CD14-positive monocyte (primary cell): ENCODE measurements around the gene CENPC. TPM values are rescaled to one million over a fixed set of nuclear protein-coding genes. Genes with fewer than 3 reads are reported as not detected.

Experiments used
- DNase-seq, 3 donors: peaks; one replicate each; pipeline ENCODE4 v3.0.0-alpha.2; 2011 to 2022
- H2AFZ ChIP-seq: 2 replicates; pipeline ENCODE4 v1.6.0; 2012; ENCODE audit warnings: mild to moderate bottlenecking, low read depth, low read length, inconsistent platforms; ENCODE audit not compliant: insufficient read depth, poor library complexity, severe bottlenecking
- H3K27ac ChIP-seq, 2 donors: 1 replicate in 1 of 2; 2 replicates in 1 of 2; pipeline ENCODE4 v1.5.1; 2012 to 2013; ENCODE audit warnings: low read length in 2 of 2, control low read depth in 1 of 2, inconsistent platforms in 1 of 2, low read depth in 1 of 2, mild to moderate bottlenecking in 1 of 2
- H3K27me3 ChIP-seq, 2 donors: one replicate each; pipeline versions ENCODE4 v1.6.0 to v1.6.1; 2011 to 2013; ENCODE audit warnings: low read length in 2 of 2; ENCODE audit not compliant: control insufficient read depth in 2 of 2, insufficient read depth in 2 of 2
- H3K36me3 ChIP-seq, 2 donors: replicated peaks in 1 of 2; 1 replicate in 1 of 2; 2 replicates in 1 of 2; pipeline versions ENCODE4 v1.5.1 to v1.6.1; 2012 to 2013; ENCODE audit warnings: low read length in 2 of 2, control low read depth in 1 of 2, inconsistent platforms in 1 of 2, mild to moderate bottlenecking in 1 of 2; ENCODE audit not compliant: insufficient read depth in 2 of 2, control insufficient read depth in 1 of 2
- H3K4me1 ChIP-seq, 2 donors: 1 replicate in 1 of 2; 2 replicates in 1 of 2; pipeline versions ENCODE4 v1.5.1 to v1.6.1; 2012 to 2013; ENCODE audit warnings: low read length in 2 of 2, control low read depth in 1 of 2, inconsistent platforms in 1 of 2, mild to moderate bottlenecking in 1 of 2, moderate library complexity in 1 of 2; ENCODE audit not compliant: insufficient read depth in 2 of 2, control insufficient read depth in 1 of 2
- H3K4me2 ChIP-seq: replicated peaks from 2 replicates; pipeline ENCODE3; 2012; ENCODE audit warnings: low read length, moderate library complexity, mild to moderate bottlenecking; ENCODE audit not compliant: poor library complexity, severe bottlenecking; ENCODE audit errors: extremely low read depth
- H3K4me3 ChIP-seq, 3 experiments: fragments of 200-600 bp in 1 of 3; sonication (generic) in 1 of 3; replicated peaks in 1 of 3; 1 replicate in 2 of 3; 2 replicates in 1 of 3; pipeline ENCODE4 v1.5.1; 2011 to 2013; ENCODE audit warnings: low read length in 3 of 3, mild to moderate bottlenecking in 3 of 3, control low read depth in 2 of 3, low read depth in 2 of 3, inconsistent platforms in 1 of 3, moderate library complexity in 1 of 3
- H3K79me2 ChIP-seq: 2 replicates; pipeline ENCODE4 v1.6.0; 2012; ENCODE audit warnings: mild to moderate bottlenecking, control low read depth, inconsistent platforms, low read length, moderate library complexity; ENCODE audit not compliant: insufficient read depth
- H3K9ac ChIP-seq: 2 replicates; pipeline ENCODE4 v1.6.0; 2017; ENCODE audit warnings: low read length, mild to moderate bottlenecking; ENCODE audit not compliant: insufficient read depth, poor library complexity, severe bottlenecking
- H3K9me3 ChIP-seq, 2 donors: replicated peaks in 1 of 2; 1 replicate in 1 of 2; 2 replicates in 1 of 2; pipeline versions ENCODE4 v1.5.1 to v1.6.1; 2012 to 2013; ENCODE audit warnings: low read length in 2 of 2, control low read depth in 1 of 2; ENCODE audit not compliant: control insufficient read depth in 1 of 2, insufficient read depth in 1 of 2
- H4K20me1 ChIP-seq: 2 replicates; pipeline ENCODE4 v1.6.0; 2012; ENCODE audit warnings: mild to moderate bottlenecking, low read length, control low read depth, moderate library complexity; ENCODE audit not compliant: insufficient read depth
- H3K27ac Mint-ChIP-seq, 7 donors: one replicate each; pipeline ENCODE4 v1.8.0; 2020; ENCODE audit warnings: mild to moderate bottlenecking in 7 of 7, mixed read lengths in 7 of 7, moderate library complexity in 6 of 7, inconsistent platforms in 2 of 7
- H3K27me3 Mint-ChIP-seq, 3 donors: one replicate each; pipeline ENCODE4 v1.8.0; 2021 to 2022; ENCODE audit warnings: low read depth in 3 of 3, mild to moderate bottlenecking in 3 of 3, mixed read lengths in 3 of 3, moderate library complexity in 3 of 3, inconsistent platforms in 1 of 3
- H3K36me3 Mint-ChIP-seq, 2 donors: one replicate each; pipeline ENCODE4 v1.8.0; 2020; ENCODE audit warnings: mixed read lengths in 2 of 2, inconsistent platforms in 1 of 2, mild to moderate bottlenecking in 1 of 2
- H3K4me1 Mint-ChIP-seq: one replicate; pipeline ENCODE4 v1.8.0; 2020; ENCODE audit warnings: mild to moderate bottlenecking, mixed read lengths
- H3K4me3 Mint-ChIP-seq, 2 donors: one replicate each; pipeline ENCODE4 v1.8.0; 2020; ENCODE audit warnings: mild to moderate bottlenecking in 2 of 2, mixed read lengths in 2 of 2, moderate library complexity in 1 of 2
- H3K9me3 Mint-ChIP-seq, 7 donors: one replicate each; pipeline ENCODE4 v1.8.0; 2020 to 2022; ENCODE audit warnings: mixed read lengths in 7 of 7, mild to moderate bottlenecking in 6 of 7, moderate library complexity in 6 of 7, inconsistent platforms in 2 of 7
- WGBS: methylation state at CpG from one replicate; pipeline ENCODE4 v1.1.5; 2013; ENCODE audit warnings: missing lambda C conversion rate; ENCODE audit not compliant: insufficient coverage; 5-methylcytosine and 5-hydroxymethylcytosine counted together
- intact Hi-C, 2 donors: fragments of 100-400 bp; cut with micrococcal nuclease; formaldehyde crosslinking; loops; one replicate each; pipeline versions ENCODE4 v1.15.0 to v1.15.1; 2023
- polyA plus RNA-seq, 3 donors: library from polyadenylated mRNA; depleted of rRNA in 1 of 3; unstranded in 2 of 3; stranded (reverse) in 1 of 3; fragments of 300-500 nt in 2 of 3; fragments of >200 nt in 1 of 3; fragmentation: Illumina TruSeq in 2 of 3; gene quantifications; 1 replicate in 2 of 3; 2 replicates in 1 of 3; pipeline ENCODE4 v1.2.3, GENCODE V29; 2012 to 2021
- TF ChIP-seq, protein P1 (sequence below): fragments of 200-600 bp; IDR thresholded peaks from one replicate; pipeline ENCODE4 v1.8.0; 2022; ENCODE audit warnings: antibody characterized with exemption, mild to moderate bottlenecking

Gene CENPC
- polyA plus RNA-seq, 3 donors, result 6.3 to 7.2 (median 6.7) TPM

DNA sequence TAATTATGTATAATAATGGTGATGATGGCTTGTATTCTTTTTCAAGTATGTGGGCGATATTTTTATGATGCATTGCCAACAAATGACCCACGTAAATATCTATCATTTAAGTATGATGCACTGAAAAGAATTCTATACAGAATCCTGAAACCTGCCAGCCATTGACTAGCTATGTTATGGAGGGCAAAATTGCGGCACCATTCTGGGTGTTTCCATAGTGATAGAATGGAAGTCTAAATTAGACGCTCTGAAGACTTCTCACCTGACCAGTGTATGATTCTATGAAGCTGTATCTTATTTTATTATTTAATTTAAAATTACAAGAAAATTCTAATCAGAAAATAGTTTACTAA lies 677 bp upstream of the CENPC start:
- intact Hi-C loops, result loop anchor here in 1 of 2 donors (10.0 kb wide), 1 partner anchor 149 kb away; no protein-coding TSS in a partner anchor
- H3K36me3 Mint-ChIP-seq, result peaks cover 18% of the 10 kb centered on the region in 2 donors
- Histone ChIP-seq H3K27me3 (no peaks in the 10 kb centered on the region), H4K20me1 (no peaks in the 10 kb centered on the region), H3K9ac (peak overlapping the region; percentile 98), H3K27ac (no peak overlapping the region), H2AFZ (peak overlapping the region; percentile 63), H3K4me3 (peak overlapping the region; percentile 78 to 97 (median 93)), H3K4me1 (peaks cover 11 to 13% of the 10 kb centered on the region in 2 donors), H3K36me3 (peaks cover 9 to 23% of the 10 kb centered on the region in 2 donors), H3K79me2 (peaks cover 43% of the 10 kb centered on the region), H3K9me3 (no peaks in the 10 kb centered on the region), H3K4me2 (peak overlapping the region; percentile 81)
- TF ChIP-seq, protein P1, sequence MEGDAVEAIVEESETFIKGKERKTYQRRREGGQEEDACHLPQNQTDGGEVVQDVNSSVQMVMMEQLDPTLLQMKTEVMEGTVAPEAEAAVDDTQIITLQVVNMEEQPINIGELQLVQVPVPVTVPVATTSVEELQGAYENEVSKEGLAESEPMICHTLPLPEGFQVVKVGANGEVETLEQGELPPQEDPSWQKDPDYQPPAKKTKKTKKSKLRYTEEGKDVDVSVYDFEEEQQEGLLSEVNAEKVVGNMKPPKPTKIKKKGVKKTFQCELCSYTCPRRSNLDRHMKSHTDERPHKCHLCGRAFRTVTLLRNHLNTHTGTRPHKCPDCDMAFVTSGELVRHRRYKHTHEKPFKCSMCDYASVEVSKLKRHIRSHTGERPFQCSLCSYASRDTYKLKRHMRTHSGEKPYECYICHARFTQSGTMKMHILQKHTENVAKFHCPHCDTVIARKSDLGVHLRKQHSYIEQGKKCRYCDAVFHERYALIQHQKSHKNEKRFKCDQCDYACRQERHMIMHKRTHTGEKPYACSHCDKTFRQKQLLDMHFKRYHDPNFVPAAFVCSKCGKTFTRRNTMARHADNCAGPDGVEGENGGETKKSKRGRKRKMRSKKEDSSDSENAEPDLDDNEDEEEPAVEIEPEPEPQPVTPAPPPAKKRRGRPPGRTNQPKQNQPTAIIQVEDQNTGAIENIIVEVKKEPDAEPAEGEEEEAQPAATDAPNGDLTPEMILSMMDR, result no peak
- H3K4me1 Mint-ChIP-seq, result peaks cover 22% of the 10 kb centered on the region
- DNase-seq, result no peak
- no peaks in the 10 kb centered on the region for H3K27me3 Mint-ChIP-seq
- H3K4me3 Mint-ChIP-seq, result peak overlapping the region; percentile 96 to 98
- H3K9me3 Mint-ChIP-seq, result peaks cover 0 to 2% (median 0%) of the 10 kb centered on the region in 7 donors
- H3K27ac Mint-ChIP-seq, result no peak overlapping the region
- WGBS, result no CpG with 5 or more reads among the region's 4 CpGs

DNA sequence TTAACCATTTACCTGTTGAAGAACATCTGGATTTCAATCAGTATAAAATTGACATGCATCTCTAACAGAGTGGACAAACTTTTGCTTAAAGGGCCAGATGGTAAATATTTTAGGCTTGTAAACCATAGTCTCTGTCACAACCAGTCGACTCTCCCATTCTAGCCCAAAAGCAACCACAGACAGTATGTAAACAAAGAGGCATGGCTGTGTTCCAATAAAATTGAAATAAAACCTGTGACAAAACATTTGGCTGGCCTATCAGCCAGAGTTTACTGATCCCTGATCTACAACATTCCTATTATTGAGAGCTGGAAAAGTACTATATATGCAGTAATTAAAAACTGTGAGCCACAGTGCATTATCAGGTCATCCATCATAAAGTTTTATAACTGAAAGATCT lies 3.2 kb downstream of the CENPC start:
- Histone ChIP-seq H3K9me3 (no peaks in the 10 kb centered on the region), H3K27ac (peak overlapping the region in 1 of 2 donors; percentile 7), H3K4me3 (no peak overlapping the region), H3K9ac (no peak overlapping the region), H4K20me1 (no peaks in the 10 kb centered on the region), H3K4me1 (peaks cover 11 to 13% of the 10 kb centered on the region in 2 donors), H2AFZ (no peak overlapping the region), H3K4me2 (no peak overlapping the region), H3K79me2 (peaks cover 66% of the 10 kb centered on the region), H3K27me3 (no peaks in the 10 kb centered on the region), H3K36me3 (peaks cover 43 to 62% of the 10 kb centered on the region in 2 donors)
- TF ChIP-seq, protein P1, result no peak
- peak overlapping the region in 1 of 7 donors; percentile 75 for H3K27ac Mint-ChIP-seq
- DNase-seq, result no peak
- no CpG with 5 or more reads among the region's 1 CpG for WGBS
- peaks cover 0 to 2% (median 0%) of the 10 kb centered on the region in 7 donors for H3K9me3 Mint-ChIP-seq
- H3K36me3 Mint-ChIP-seq, result peaks cover 47 to 51% of the 10 kb centered on the region in 2 donors
- no peak overlapping the region for H3K4me3 Mint-ChIP-seq
- H3K27me3 Mint-ChIP-seq, result no peaks in the 10 kb centered on the region
- peaks cover 22% of the 10 kb centered on the region for H3K4me1 Mint-ChIP-seq
- intact Hi-C loops, result loop anchor here in 1 of 2 donors (10.0 kb wide), 1 partner anchor 153 kb away; no protein-coding TSS in a partner anchor
